Mucosa of rectum (tissue), 2 donors: ENCODE data around the gene CYP8B1.
A peak's percentile ranks its signal among the peaks of the same experiment; 100 is the strongest.

Experiments used
- H3K27ac ChIP-seq, 2 donors: one replicate each; pipeline ENCODE4 v1.7.0; 2013; ENCODE audit warnings: inconsistent platforms in 2 of 2, low read depth in 2 of 2, low read length in 2 of 2
- H3K27me3 ChIP-seq, 2 donors: one replicate each; pipeline ENCODE4 v1.7.0; 2013; ENCODE audit warnings: low read length in 2 of 2; ENCODE audit not compliant: control insufficient read depth in 2 of 2, insufficient read depth in 2 of 2
- H3K36me3 ChIP-seq, 2 donors: one replicate each; pipeline ENCODE4 v1.7.0; 2013; ENCODE audit warnings: low read length in 2 of 2; ENCODE audit not compliant: control insufficient read depth in 2 of 2, insufficient read depth in 2 of 2
- H3K4me1 ChIP-seq, 2 donors: one replicate each; pipeline ENCODE4 v1.7.0; 2013; ENCODE audit warnings: low read length in 2 of 2, mild to moderate bottlenecking in 1 of 2; ENCODE audit not compliant: control insufficient read depth in 2 of 2, insufficient read depth in 2 of 2
- H3K4me3 ChIP-seq, 2 donors: one replicate each; pipeline ENCODE4 v1.7.0; 2013; ENCODE audit warnings: low read length in 2 of 2
- H3K9ac ChIP-seq, 2 donors: one replicate each; pipeline ENCODE4 v1.7.0; 2013; ENCODE audit warnings: low read length in 2 of 2, low read depth in 1 of 2, mild to moderate bottlenecking in 1 of 2
- H3K9me3 ChIP-seq, 2 donors: one replicate each; pipeline ENCODE4 v1.7.0; 2013; ENCODE audit warnings: low read length in 2 of 2; ENCODE audit not compliant: control insufficient read depth in 2 of 2
- donor health status: healthy.
- donor health status: Normal muscosa, but diverticular disease.

Gene CYP8B1

DNA sequence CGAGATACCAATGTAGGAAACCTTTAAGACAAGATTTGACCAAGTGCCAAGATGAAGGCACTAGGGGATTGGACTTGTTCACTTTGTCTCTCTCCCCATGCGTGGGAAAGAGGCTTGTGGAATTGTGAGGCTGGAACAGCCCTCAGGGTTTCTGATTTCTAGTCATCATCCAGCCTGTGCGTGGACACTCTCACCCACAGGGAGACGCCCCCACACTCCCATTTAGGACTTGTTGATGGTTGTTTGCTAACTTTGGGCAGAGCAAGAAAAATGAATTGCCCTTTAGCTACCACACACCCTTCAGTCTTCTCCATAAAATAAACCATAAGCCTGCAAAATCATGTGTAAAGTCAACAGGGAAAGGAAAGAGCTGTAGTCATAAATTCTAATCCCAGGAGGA is 48.0 kb downstream of the CYP8B1 start:
- Histone ChIP-seq H3K27me3 (no peaks in the 10 kb centered on the region), H3K4me3 (peak overlapping the region; percentile 37 to 50), H3K27ac (peak overlapping the region; percentile 83 to 90), H3K9me3 (no peaks in the 10 kb centered on the region), H3K36me3 (no peaks in the 10 kb centered on the region), H3K4me1 (peaks cover 22 to 39% of the 10 kb centered on the region in 2 donors), H3K9ac (peak overlapping the region; percentile 35 to 56)

DNA sequence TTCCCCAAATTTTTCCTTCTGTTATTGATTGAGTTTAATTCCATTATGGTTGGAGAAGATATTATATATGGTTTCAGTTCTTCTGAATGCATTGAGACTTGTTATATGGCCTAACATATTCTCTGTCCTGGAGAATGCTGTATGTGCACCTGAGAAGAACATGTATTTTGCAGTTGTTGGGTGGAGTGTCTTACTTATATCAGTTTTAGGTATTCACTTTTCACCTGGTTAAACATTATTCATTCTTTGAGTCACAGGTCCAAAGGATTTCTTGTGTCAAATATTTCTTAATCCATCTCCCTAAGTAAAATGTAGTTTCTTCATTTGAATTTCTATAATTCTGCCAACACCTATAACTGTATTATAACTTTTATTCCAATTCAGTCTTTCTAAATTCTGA is 48.7 kb downstream of the CYP8B1 start:
- peak overlapping the region; percentile 83 to 90 for H3K27ac ChIP-seq
- H3K4me1 ChIP-seq, result peaks cover 22 to 39% of the 10 kb centered on the region in 2 donors
- H3K4me3 ChIP-seq, result peak overlapping the region; percentile 37 to 50
- peak overlapping the region; percentile 35 to 56 for H3K9ac ChIP-seq
- H3K27me3 ChIP-seq, result no peaks in the 10 kb centered on the region
- no peaks in the 10 kb centered on the region for H3K9me3 ChIP-seq
- H3K36me3 ChIP-seq, result no peaks in the 10 kb centered on the region

DNA sequence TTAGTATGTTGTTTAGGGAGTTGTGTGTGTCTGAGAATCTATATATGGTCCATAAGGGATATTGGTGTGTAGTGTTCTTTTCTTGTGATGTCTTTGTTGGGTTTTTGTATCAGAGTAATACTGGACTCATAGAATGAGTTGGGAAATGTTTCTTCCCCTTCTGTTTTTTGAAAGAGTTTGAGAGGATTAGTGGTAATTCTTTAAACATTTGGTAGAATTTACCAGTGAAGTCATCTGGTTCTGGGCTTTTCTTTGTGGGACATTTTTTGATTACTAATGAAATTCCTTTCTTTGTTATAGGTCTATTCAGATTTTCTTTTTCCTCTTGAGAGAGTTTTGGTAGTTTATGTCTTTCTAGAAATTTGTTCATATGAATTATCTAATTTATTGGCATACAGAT is 49.5 kb downstream of the CYP8B1 start:
- Histone ChIP-seq H3K9me3 (no peaks in the 10 kb centered on the region), H3K4me1 (peaks cover 22 to 41% of the 10 kb centered on the region in 2 donors), H3K27me3 (no peaks in the 10 kb centered on the region), H3K9ac (no peak overlapping the region), H3K36me3 (no peaks in the 10 kb centered on the region), H3K4me3 (no peak overlapping the region), H3K27ac (no peak overlapping the region)

DNA sequence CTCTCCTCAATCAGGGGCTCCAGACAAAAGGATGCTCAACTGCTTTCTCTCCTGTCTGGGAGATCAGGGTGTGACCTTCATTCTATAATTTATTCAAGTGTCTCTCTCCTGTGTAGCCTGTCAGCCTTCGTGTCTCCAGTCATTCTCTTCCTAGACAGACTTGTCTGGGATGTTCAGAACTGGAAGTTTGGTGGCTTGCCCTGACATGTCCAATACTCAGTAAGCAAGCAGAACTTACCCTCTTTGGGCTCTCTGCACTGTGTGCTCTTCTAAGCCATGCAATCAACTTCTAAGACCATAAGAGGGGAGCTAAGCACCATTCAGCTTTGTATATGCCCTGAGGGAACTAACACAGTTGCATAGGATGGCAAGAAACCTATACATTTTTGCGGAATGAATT is 52.3 kb downstream of the CYP8B1 start:
- Histone ChIP-seq H3K4me3 (no peak overlapping the region), H3K27me3 (no peaks in the 10 kb centered on the region), H3K36me3 (no peaks in the 10 kb centered on the region), H3K4me1 (peaks cover 16 to 43% of the 10 kb centered on the region in 2 donors), H3K9me3 (no peaks in the 10 kb centered on the region), H3K27ac (no peak overlapping the region), H3K9ac (no peak overlapping the region)

DNA sequence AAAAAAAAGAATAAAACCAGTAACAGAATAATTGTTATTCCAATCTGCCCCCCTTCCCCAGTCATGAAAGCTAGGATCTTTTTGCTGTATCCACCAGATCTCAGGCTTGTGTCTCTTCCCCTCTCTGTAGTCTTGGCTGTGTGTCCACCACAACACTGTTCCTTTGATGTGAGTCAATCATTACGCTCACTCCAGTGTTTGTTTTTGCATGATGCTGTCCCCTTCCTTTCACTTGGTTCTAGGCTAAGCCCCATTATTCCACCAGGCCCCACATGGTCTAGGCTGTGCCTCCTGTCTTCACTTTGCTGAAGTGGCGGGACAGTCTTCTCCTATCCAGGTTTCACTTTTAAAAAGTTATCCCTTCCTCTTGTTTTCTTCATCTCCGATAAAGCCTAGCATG is 52.9 kb downstream of the CYP8B1 start:
- peaks cover 14 to 43% of the 10 kb centered on the region in 2 donors for H3K4me1 ChIP-seq
- no peaks in the 10 kb centered on the region for H3K27me3 ChIP-seq
- H3K27ac ChIP-seq, result no peak overlapping the region
- H3K9me3 ChIP-seq, result no peaks in the 10 kb centered on the region
- no peak overlapping the region for H3K9ac ChIP-seq
- no peaks in the 10 kb centered on the region for H3K36me3 ChIP-seq
- H3K4me3 ChIP-seq, result no peak overlapping the region
